GM23338 (cell line): ENCODE results near the gene DPYD. TPM values are rescaled to one million over a fixed set of nuclear protein-coding genes. Genes with fewer than 3 reads are reported as not detected.

Source experiments
- ATAC-seq: fragments of 200-7000 bp; cut with Tn5 transposase; 3 replicates; pipeline ENCODE4 v1.9.1; 2020
- DNase-seq: peaks from one replicate; pipeline ENCODE4 v3.0.0-alpha.2; 2015; ENCODE audit warnings: low spot score
- H2AFZ ChIP-seq: fragments of 200-600 bp; sonication (generic); 2 replicates; pipeline ENCODE4 v1.8.0; 2016; ENCODE audit warnings: antibody characterized with exemption, mild to moderate bottlenecking, moderate library complexity
- H3F3A ChIP-seq: fragments of 200-600 bp; sonication (generic); replicated peaks from 2 replicates; pipeline ENCODE4 v1.8.0; 2017; ENCODE audit warnings: antibody characterized with exemption, mixed run types, low read depth
- H3K27ac ChIP-seq: fragments of 200-600 bp; sonication (generic); 2 replicates; pipeline ENCODE4 v1.6.1; 2016; ENCODE audit warnings: low read depth
- H3K27me3 ChIP-seq: fragments of 200-600 bp; sonication (generic); 2 replicates; pipeline ENCODE4 v1.8.0; 2016; ENCODE audit warnings: mild to moderate bottlenecking, mixed run types, moderate library complexity; ENCODE audit not compliant: insufficient read depth
- H3K36me3 ChIP-seq: fragments of 200-600 bp; sonication (generic); 2 replicates; pipeline ENCODE4 v1.8.0; 2016; ENCODE audit warnings: mild to moderate bottlenecking; ENCODE audit not compliant: insufficient read depth
- H3K4me1 ChIP-seq: fragments of 200-600 bp; sonication (generic); 2 replicates; pipeline ENCODE4 v1.8.0; 2016; ENCODE audit warnings: mild to moderate bottlenecking, moderate library complexity; ENCODE audit not compliant: insufficient read depth
- H3K4me2 ChIP-seq: fragments of 200-600 bp; sonication (generic); 2 replicates; pipeline ENCODE4 v1.7.1; 2017; ENCODE audit warnings: mixed run types
- H3K4me3 ChIP-seq: fragments of 200-600 bp; sonication (generic); 2 replicates; pipeline ENCODE4 v1.6.1; 2016; ENCODE audit warnings: mixed run types
- H3K79me2 ChIP-seq: fragments of 200-600 bp; sonication (generic); replicated peaks from 2 replicates; pipeline ENCODE4 v1.8.0; 2017; ENCODE audit warnings: mild to moderate bottlenecking; ENCODE audit not compliant: insufficient read depth
- H3K9me2 ChIP-seq: fragments of 200-600 bp; sonication (generic); 2 replicates; pipeline ENCODE4 v1.8.0; 2017; ENCODE audit not compliant: insufficient read depth
- H4K20me1 ChIP-seq: fragments of 200-600 bp; sonication (generic); replicated peaks from 2 replicates; pipeline ENCODE4 v1.8.0; 2017; ENCODE audit warnings: mild to moderate bottlenecking; ENCODE audit not compliant: insufficient read depth
- H3K27ac Mint-ChIP-seq: 2 replicates; pipeline ENCODE4 v1.8.0; 2020; ENCODE audit warnings: inconsistent platforms, mild to moderate bottlenecking, moderate library complexity, mixed read lengths
- H3K27me3 Mint-ChIP-seq: 3 replicates; pipeline ENCODE4 v1.8.0; 2022; ENCODE audit warnings: low read depth, mild to moderate bottlenecking, moderate library complexity, mixed read lengths, inconsistent platforms; ENCODE audit not compliant: insufficient read depth, poor library complexity
- H3K36me3 Mint-ChIP-seq: 3 replicates; pipeline ENCODE4 v1.8.0; 2021; ENCODE audit warnings: low read depth, mild to moderate bottlenecking, inconsistent platforms, moderate library complexity, mixed read lengths
- H3K4me1 Mint-ChIP-seq: 3 replicates; pipeline ENCODE4 v1.8.0; 2020; ENCODE audit warnings: mild to moderate bottlenecking, inconsistent platforms, mixed read lengths
- H3K4me3 Mint-ChIP-seq: 3 replicates; pipeline ENCODE4 v1.8.0; 2021; ENCODE audit warnings: moderate library complexity, mild to moderate bottlenecking, inconsistent platforms, mixed read lengths
- H3K9me3 Mint-ChIP-seq: 3 replicates; pipeline ENCODE4 v1.8.0; 2020; ENCODE audit warnings: moderate library complexity, mild to moderate bottlenecking, inconsistent platforms, mixed read lengths
- CREB1 ChIP-seq: fragments of 250-450 bp; sonication (Bioruptor Pico); IDR thresholded peaks from 2 replicates; pipeline ENCODE4 v1.5.0; 2020; ENCODE audit warnings: low read depth, mild to moderate bottlenecking, moderate library complexity
- CTCF ChIP-seq, 2 experiments: fragments of 200-600 bp in 1 of 2; sonication (generic) in 1 of 2; conservative IDR thresholded peaks; 2 replicates each; pipeline versions ENCODE4 v1.5.1 to v1.6.1; 2016 to 2017; ENCODE audit warnings: antibody characterized with exemption in 2 of 2, low read depth in 2 of 2, mild to moderate bottlenecking in 2 of 2, moderate library complexity in 1 of 2
- ETS1 ChIP-seq: IDR thresholded peaks from 2 replicates; pipeline ENCODE4 v1.6.1; 2016; ENCODE audit warnings: antibody characterized with exemption
- EZH2 ChIP-seq: fragments of 200-600 bp; sonication (generic); IDR thresholded peaks from one replicate; pipeline ENCODE4 v1.8.0; 2017; ENCODE audit warnings: antibody characterized with exemption, mild to moderate bottlenecking, low read depth; ENCODE audit not compliant: unreplicated experiment
- EZH2phosphoT487 ChIP-seq: fragments of 200-600 bp; sonication (generic); IDR thresholded peaks from one replicate; pipeline ENCODE4 v1.8.1; 2018; ENCODE audit warnings: antibody characterized with exemption; ENCODE audit not compliant: unreplicated experiment
- JUNB ChIP-seq: IDR thresholded peaks from one replicate; pipeline ENCODE4 v1.6.1; 2016; ENCODE audit warnings: antibody characterized with exemption; ENCODE audit not compliant: unreplicated experiment
- NANOG ChIP-seq: IDR thresholded peaks from 2 replicates; pipeline ENCODE4 v1.6.1; 2016; ENCODE audit warnings: antibody characterized with exemption, borderline replicate concordance
- POLR2AphosphoS5 ChIP-seq: IDR thresholded peaks from 2 replicates; pipeline ENCODE4 v1.6.1; 2016; ENCODE audit warnings: antibody characterized with exemption, low read depth
- REST ChIP-seq: IDR thresholded peaks from one replicate; pipeline ENCODE4 v1.6.1; 2018; ENCODE audit warnings: antibody characterized with exemption; ENCODE audit not compliant: unreplicated experiment
- ZNF114 ChIP-seq: fragments of 250-450 bp; sonication (Bioruptor Pico); IDR thresholded peaks from 2 replicates; pipeline ENCODE4 v1.5.0; 2020; ENCODE audit warnings: mild to moderate bottlenecking, moderate library complexity
- ZNF331 ChIP-seq: fragments of 250-450 bp; sonication (Bioruptor Pico); IDR thresholded peaks from 2 replicates; pipeline ENCODE4 v1.5.0; 2020; ENCODE audit warnings: low read depth, mild to moderate bottlenecking, moderate library complexity
- ZNF462 ChIP-seq: fragments of 250-450 bp; sonication (Bioruptor Pico); IDR thresholded peaks from 2 replicates; pipeline ENCODE4 v1.5.0; 2020; ENCODE audit warnings: mild to moderate bottlenecking, moderate library complexity
- polyA plus RNA-seq: library from polyadenylated mRNA; unstranded; fragments of >200 nt; fragmentation: Nextera tagmentation; extraction: Ambion mirVana; gene quantifications from 2 replicates; pipeline ENCODE4 v1.2.1, GENCODE V29; 2016
- total RNA-seq: library from RNA; depleted of rRNA; stranded (reverse); fragments of >200 nt; shearing (Covaris generic); gene quantifications from 2 replicates; pipeline ENCODE4 v1.2.3, GENCODE V29; 2014

DPYD gene
- total and polyA plus RNA-seq, 2 experiments from 2014 or later: 0.50 to 1.6 TPM

- no peaks in the 10 kb centered on the region for H3K9me2 ChIP-seq
- H2AFZ ChIP-seq: no peak overlapping the region
- TF ChIP-seq NANOG: no peak
- TF ChIP-seq ZNF331 (CRISPR knock-in tag): no peak
- no peak for TF ChIP-seq ETS1
- no peak for TF ChIP-seq JUNB
- TF ChIP-seq ZNF462 (CRISPR knock-in tag): no peak
- no peak for TF ChIP-seq CREB1 (CRISPR knock-in tag)
- no peak for TF ChIP-seq POLR2AphosphoS5
- TF ChIP-seq EZH2phosphoT487: no peak
- no peak for TF ChIP-seq ZNF114
- TF ChIP-seq EZH2: no peak
- TF ChIP-seq REST: no peak
- no peak for TF ChIP-seq CTCF (conservative IDR thresholded peaks at IDR 0.05; ENCODE audit: low read depth in 2 of 2)
- H3K4me2 ChIP-seq: no peak overlapping the region
- ATAC-seq: no peak
- H3K27ac Mint-ChIP-seq: no peak overlapping the region
- H3K27ac ChIP-seq: no peak overlapping the region
- DNase-seq: no peak
- no peaks in the 10 kb centered on the region for H3K4me1 ChIP-seq
- no peaks in the 10 kb centered on the region for H3K36me3 Mint-ChIP-seq
- H3K27me3 Mint-ChIP-seq: no peaks in the 10 kb centered on the region
- H3K27me3 ChIP-seq: no peaks in the 10 kb centered on the region
- H3K4me3 ChIP-seq: no peak overlapping the region
- H3K4me3 Mint-ChIP-seq: no peak overlapping the region
- no peaks in the 10 kb centered on the region for H3K4me1 Mint-ChIP-seq
- no peaks in the 10 kb centered on the region for H3K79me2 ChIP-seq
- no peaks in the 10 kb centered on the region for H3K36me3 ChIP-seq
- no peaks in the 10 kb centered on the region for H3F3A ChIP-seq
- H4K20me1 ChIP-seq: no peaks in the 10 kb centered on the region
- no peaks in the 10 kb centered on the region for H3K9me3 Mint-ChIP-seq
These were observed 843.6 kb downstream of the DPYD start for GRCh38 chr1:97077221-97077620.
